ENCODE data around the gene SPPL3.

Gene SPPL3

GRCh38 chr12:120831648-120832267 is 72.4 kb downstream of the SPPL3 start:
- ATAC-seq: no peak
- Mint-ChIP-seq H3K9me3 (no peaks in the 10 kb centered on the region), H3K27ac (no peak overlapping the region), H3K4me3 (no peak overlapping the region), H3K27me3 (no peaks in the 10 kb centered on the region), H3K4me1 (peaks cover 55% of the 10 kb centered on the region)
- DNase-seq: no peak

GRCh38 chr12:120830966-120831365 is 73.2 kb downstream of the SPPL3 start:
- no peaks in the 10 kb centered on the region for H3K27me3 Mint-ChIP-seq
- ATAC-seq: no peak
- H3K9me3 Mint-ChIP-seq: no peaks in the 10 kb centered on the region
- no peak overlapping the region for H3K27ac Mint-ChIP-seq
- no peak overlapping the region for H3K4me3 Mint-ChIP-seq
- no peak for DNase-seq
- peaks cover 57% of the 10 kb centered on the region for H3K4me1 Mint-ChIP-seq

- H3K4me3 Mint-ChIP-seq: no peak overlapping the region
- H3K27ac Mint-ChIP-seq: no peak overlapping the region
- H3K9me3 Mint-ChIP-seq: no peaks in the 10 kb centered on the region
- ATAC-seq (peak; percentile 59), DNase-seq (no peak)
- no peaks in the 10 kb centered on the region for H3K27me3 Mint-ChIP-seq
- peaks cover 57% of the 10 kb centered on the region for H3K4me1 Mint-ChIP-seq
Observed at GRCh38 chr12:120830052-120830940, 73.9 kb downstream of the SPPL3 start.

GRCh38 chr12:120826335-120826734 is 77.8 kb downstream of the SPPL3 start:
- Mint-ChIP-seq H3K4me1 (peaks cover 55% of the 10 kb centered on the region), H3K27me3 (no peaks in the 10 kb centered on the region), H3K9me3 (no peaks in the 10 kb centered on the region), H3K27ac (peak overlapping the region in 1 of 2 donors; percentile 34), H3K4me3 (no peak overlapping the region)
- no peak for DNase-seq
- no peak for ATAC-seq

- Mint-ChIP-seq H3K9me3 (no peaks in the 10 kb centered on the region), H3K27ac (no peak overlapping the region), H3K27me3 (no peaks in the 10 kb centered on the region), H3K4me3 (no peak overlapping the region), H3K4me1 (peaks cover 53% of the 10 kb centered on the region)
- no peak for ATAC-seq
- no peak for DNase-seq
Observed at GRCh38 chr12:120825337-120825736, 78.8 kb downstream of the SPPL3 start.

GRCh38 chr12:120822832-120823503 is 81.2 kb downstream of the SPPL3 start:
- no peaks in the 10 kb centered on the region for H3K9me3 Mint-ChIP-seq
- H3K27me3 Mint-ChIP-seq: no peaks in the 10 kb centered on the region
- no peak overlapping the region for H3K27ac Mint-ChIP-seq
- H3K4me1 Mint-ChIP-seq: peaks cover 55% of the 10 kb centered on the region
- ATAC-seq (no peak), DNase-seq (no peak)
- no peak overlapping the region for H3K4me3 Mint-ChIP-seq

- H3K4me3 Mint-ChIP-seq: peak overlapping the region; percentile 0 to 19
- peak; percentile 74 for ATAC-seq
Observed at GRCh38 chr12:120821878-120822277, 82.3 kb downstream of the SPPL3 start.

GRCh38 chr12:120820884-120821510 is 83.2 kb downstream of the SPPL3 start:
- ATAC-seq: peak; percentile 90
- peak overlapping the region; percentile 0 to 43 for H3K4me3 Mint-ChIP-seq
- H3K9me3 Mint-ChIP-seq: no peaks in the 10 kb centered on the region
- peak overlapping the region in 1 of 2 donors; percentile 5 for H3K27ac Mint-ChIP-seq
- peak; percentile 29 to 48 for DNase-seq
- peaks cover 52% of the 10 kb centered on the region for H3K4me1 Mint-ChIP-seq
- H3K27me3 Mint-ChIP-seq: no peaks in the 10 kb centered on the region

More at GRCh38 chr12:120821878-120822277, 82.3 kb downstream of the SPPL3 start:
- no peaks in the 10 kb centered on the region for H3K9me3 Mint-ChIP-seq
- H3K27ac Mint-ChIP-seq: peak overlapping the region in 1 of 2 donors; percentile 3
- peaks cover 60% of the 10 kb centered on the region for H3K4me1 Mint-ChIP-seq
- H3K27me3 Mint-ChIP-seq: no peaks in the 10 kb centered on the region
- DNase-seq: no peak

- Mint-ChIP-seq H3K27me3 (no peaks in the 10 kb centered on the region), H3K27ac (no peak overlapping the region), H3K9me3 (no peaks in the 10 kb centered on the region), H3K4me1 (peaks cover 50% of the 10 kb centered on the region), H3K4me3 (no peak overlapping the region)
- ATAC-seq (no peak), DNase-seq (no peak)
Observed at GRCh38 chr12:120818416-120818815, 85.7 kb downstream of the SPPL3 start.

GRCh38 chr12:120817559-120818330 is 86.4 kb downstream of the SPPL3 start:
- Mint-ChIP-seq H3K27ac (peak overlapping the region in 1 of 2 donors; percentile 36), H3K27me3 (no peaks in the 10 kb centered on the region), H3K4me3 (no peak overlapping the region), H3K4me1 (peaks cover 43% of the 10 kb centered on the region), H3K9me3 (no peaks in the 10 kb centered on the region)
- DNase-seq (no peak), ATAC-seq (no peak)

GRCh38 chr12:120816363-120816762 is 87.8 kb downstream of the SPPL3 start:
- Mint-ChIP-seq H3K27me3 (no peaks in the 10 kb centered on the region), H3K4me3 (no peak overlapping the region), H3K4me1 (peaks cover 35% of the 10 kb centered on the region), H3K9me3 (no peaks in the 10 kb centered on the region), H3K27ac (no peak overlapping the region)
- no peak for DNase-seq
- ATAC-seq: no peak

GRCh38 chr12:120814903-120815429 is 89.2 kb downstream of the SPPL3 start:
- no peak for ATAC-seq
- Mint-ChIP-seq H3K27me3 (no peaks in the 10 kb centered on the region), H3K4me3 (no peak overlapping the region), H3K27ac (peak overlapping the region in 1 of 2 donors; percentile 42), H3K9me3 (no peaks in the 10 kb centered on the region), H3K4me1 (peaks cover 28% of the 10 kb centered on the region)
- no peak for DNase-seq

- Mint-ChIP-seq H3K4me1 (peaks cover 28% of the 10 kb centered on the region), H3K4me3 (no peak overlapping the region), H3K27ac (peak overlapping the region in 1 of 2 donors; percentile 42), H3K27me3 (no peaks in the 10 kb centered on the region), H3K9me3 (no peaks in the 10 kb centered on the region)
- ATAC-seq: no peak
- no peak for DNase-seq
Observed at GRCh38 chr12:120814203-120814902, 89.8 kb downstream of the SPPL3 start.

GRCh38 chr12:120813588-120814153 is 90.5 kb downstream of the SPPL3 start:
- no peak overlapping the region for H3K27ac Mint-ChIP-seq
- H3K4me1 Mint-ChIP-seq: peaks cover 28% of the 10 kb centered on the region

More at GRCh38 chr12:120813588-120814153, 90.5 kb downstream of the SPPL3 start:
- DNase-seq (no peak), ATAC-seq (no peak)
- H3K4me3 Mint-ChIP-seq: no peak overlapping the region
- no peaks in the 10 kb centered on the region for H3K9me3 Mint-ChIP-seq
- H3K27me3 Mint-ChIP-seq: no peaks in the 10 kb centered on the region

All from stimulated activated naive CD8-positive, alpha-beta T cell treated with anti-CD3 and anti-CD28 coated beads, Interleukin-15, amount 100 ng/mL, for 72 hours (primary cell).